Measurements from ENCODE around the gene FES.

DNA sequence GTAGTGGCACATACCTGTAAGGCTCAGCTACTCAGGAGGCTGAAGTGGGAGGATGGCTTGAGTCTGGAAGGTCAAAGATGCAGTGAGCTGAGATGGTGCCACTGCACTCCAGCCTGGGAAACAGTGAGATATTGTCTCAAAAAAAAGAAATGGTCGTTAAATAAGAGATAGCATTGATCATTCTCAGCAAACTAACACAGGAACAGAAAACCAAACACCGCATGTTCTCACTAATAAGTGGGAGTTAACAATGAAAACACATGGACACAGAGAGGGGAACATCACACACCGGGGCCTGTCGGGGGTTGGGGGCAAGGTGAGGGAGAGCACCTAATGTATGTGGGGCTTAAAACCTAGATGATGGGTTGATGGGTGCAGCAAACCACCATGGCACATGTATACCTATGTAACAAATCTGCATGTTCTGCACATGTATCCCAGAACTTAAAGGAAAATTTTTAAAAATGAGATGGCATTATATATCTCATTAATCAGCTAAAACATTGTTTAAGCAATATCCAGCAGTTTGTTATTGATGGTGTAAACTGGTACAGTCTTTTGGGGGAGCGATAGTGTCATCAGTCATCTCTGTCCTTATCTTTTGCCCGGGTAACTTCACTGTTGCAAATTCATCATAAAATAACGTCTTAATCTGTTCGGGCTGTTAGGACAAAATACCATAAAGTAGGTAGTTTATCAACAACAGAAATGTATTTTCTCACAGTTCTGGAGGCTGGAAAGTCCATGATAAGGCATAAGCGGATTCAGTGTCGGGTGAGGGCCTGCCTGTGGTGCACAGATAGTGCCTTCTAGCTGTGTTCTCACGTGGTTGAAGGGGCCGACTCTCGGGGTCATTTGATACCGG, 17.1 kb downstream of the FES start:
- TF ChIP-seq CTCF (conservative IDR thresholded peaks at IDR 0.05 in 1 of 2, IDR thresholded peaks at IDR 0.05 in 1 of 2; ENCODE audit: low read depth in 1 of 2, low read length in 2 of 2) (no peak), EZH2 (IDR thresholded peaks at IDR 0.05; ENCODE audit: low read length, missing control alignments) (no peak)
